ENCODE data around the gene FOXR2. TPM values are rescaled to one million over a fixed set of nuclear protein-coding genes. Genes with fewer than 3 reads are reported as not detected.
A peak's percentile ranks its signal among the peaks of the same experiment; 100 is the strongest.

Gene FOXR2
- not detected for total RNA-seq

DNA sequence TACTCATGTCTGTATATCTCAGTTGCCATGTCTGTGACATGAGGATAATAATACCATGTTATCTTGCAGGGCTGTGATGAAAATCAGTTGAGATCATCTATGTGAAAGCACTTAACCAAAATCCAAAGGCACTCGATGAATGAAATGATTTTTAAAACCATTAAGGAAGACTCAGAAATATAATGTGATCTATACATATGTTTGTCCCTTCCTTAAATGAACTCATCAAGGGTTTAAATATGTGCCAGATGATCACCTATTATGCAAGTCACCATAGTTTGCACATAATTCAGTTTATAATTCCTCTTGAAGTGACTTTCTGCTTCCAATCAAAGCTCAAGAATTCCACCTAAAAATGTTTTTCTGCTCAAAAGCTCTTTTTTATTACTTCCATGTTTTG is at the start of gene FOXR2:
TSS of gene FOXR2 (plus strand) at position 301 of the 400 bp plus-strand sequence. CDS start 312 bp downstream, outside the sequence.
- DNase-seq (ENCODE audit: low read depth in 2 of 3, low spot score in 2 of 3) = no peak

DNA sequence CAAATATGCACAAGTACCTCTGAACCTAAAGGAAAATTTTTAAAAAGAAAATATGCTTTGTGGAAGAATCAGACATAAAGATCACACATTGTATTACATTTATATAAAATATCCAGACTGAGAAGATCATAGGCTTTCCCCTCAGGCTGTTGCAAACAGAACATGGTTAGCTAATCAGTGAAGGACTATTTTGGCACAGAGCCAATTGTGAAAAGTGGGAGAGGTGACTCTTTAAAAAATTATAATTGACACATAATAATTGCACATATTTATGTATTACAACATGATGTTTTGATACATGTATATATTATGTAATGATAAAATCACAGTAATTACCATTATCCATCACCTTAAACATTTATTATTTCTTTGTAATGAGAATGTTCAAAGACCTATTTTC is 44.1 kb upstream of the FOXR2 start:
- DNase-seq (ENCODE audit: low read depth in 2 of 3, low spot score in 2 of 3) = no peak

DNA sequence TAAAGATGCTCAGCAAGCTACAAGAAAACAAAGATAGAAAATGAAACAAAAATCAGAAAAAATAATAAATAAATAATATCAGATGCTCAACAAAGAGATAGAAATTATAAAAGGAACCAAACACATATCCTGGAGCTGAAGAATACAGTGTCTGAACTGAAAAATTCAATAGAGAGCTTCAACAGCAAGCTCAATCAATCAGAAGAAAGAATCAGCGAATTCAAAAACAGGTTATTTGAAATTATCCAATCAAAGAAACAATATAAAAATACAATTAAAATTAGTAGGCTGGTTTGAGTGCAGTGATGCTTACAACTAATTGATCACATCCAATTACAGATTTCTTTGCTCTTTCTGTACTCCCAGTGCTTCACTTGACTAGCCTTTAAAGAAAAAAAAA is 40.8 kb upstream of the FOXR2 start:
- DNase-seq (ENCODE audit: low read depth in 2 of 3, low spot score in 2 of 3) = peak in 1 of 3 donors; percentile 1

GRCh38 chrX:55593296-55593695 is 29.9 kb upstream of the FOXR2 start:
- DNase-seq (ENCODE audit: low read depth in 2 of 3, low spot score in 2 of 3) = no peak

DNA sequence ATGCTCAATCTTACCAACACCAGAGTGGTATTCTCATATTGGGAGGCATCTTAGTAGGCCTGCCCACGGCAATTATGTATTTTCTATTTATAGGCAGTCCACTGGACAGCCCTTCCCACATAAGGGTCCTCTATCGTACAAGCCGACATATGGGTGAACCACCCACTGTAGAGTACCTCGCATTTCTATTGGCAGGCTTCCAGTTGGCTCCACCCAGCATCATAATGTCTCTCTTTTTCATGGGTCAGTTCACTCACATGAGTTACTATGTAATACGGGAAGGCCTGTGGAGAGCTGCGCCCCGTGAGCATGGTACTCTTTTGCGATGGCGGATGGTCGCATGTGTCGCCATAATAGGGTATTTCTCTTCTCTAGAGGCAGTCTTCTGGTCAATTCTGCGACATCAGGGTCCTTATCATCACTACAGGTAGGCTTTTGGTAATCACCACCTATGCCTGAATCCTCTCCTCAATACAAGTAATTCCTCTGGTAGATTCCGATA is 29.4 kb upstream of the FOXR2 start:
- DNase-seq (ENCODE audit: low read depth in 2 of 3, low spot score in 2 of 3) = no peak

DNA sequence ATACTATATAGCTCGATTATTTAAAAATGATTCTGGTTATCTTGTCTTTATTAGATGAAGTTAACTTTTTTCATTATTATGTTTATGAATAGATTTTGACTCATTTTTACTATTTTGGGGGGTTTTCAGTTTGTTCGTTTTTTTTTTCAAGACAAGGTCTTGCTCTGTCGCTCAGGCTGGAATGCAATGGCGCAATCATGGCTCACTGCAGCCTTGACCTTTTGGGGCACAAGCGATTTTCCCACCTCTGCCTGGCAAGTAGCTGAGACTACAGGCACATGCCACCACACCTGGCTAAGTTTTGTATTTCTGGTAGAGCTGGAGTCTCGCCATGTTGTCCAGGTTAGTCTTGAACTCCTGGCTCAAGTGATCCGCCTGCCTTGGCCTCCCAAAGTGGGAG is 24.9 kb upstream of the FOXR2 start:
- DNase-seq (ENCODE audit: low read depth in 2 of 3, low spot score in 2 of 3) = no peak

DNA sequence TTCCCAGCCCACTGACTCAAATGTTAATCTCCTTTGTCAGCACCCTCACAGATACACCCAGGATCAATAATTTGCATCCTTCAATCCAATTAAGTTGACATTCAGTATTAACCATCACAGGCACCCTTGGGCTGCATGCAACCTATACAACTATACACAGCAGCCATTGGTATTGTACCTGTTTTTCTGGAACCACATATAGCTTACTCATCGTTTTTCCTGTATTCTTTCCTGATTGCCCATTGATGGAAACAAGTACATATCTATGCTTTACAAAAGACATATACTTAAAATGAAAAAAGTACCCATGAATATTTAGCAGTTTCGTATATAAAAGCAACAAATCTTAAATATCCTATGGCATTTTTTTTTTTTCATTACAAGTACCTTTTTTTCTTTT is 3.7 kb upstream of the FOXR2 start:
- DNase-seq (ENCODE audit: low read depth in 2 of 3, low spot score in 2 of 3) = no peak

- DNase-seq (ENCODE audit: low read depth in 2 of 3, low spot score in 2 of 3) = no peak
Measured at GRCh38 chrX:55624403-55624802, 1.2 kb downstream of the FOXR2 start.

- DNase-seq (ENCODE audit: low read depth in 2 of 3, low spot score in 2 of 3) = no peak
Measured at GRCh38 chrX:55636109-55636508, 12.9 kb downstream of the FOXR2 start.

- DNase-seq (ENCODE audit: low read depth in 2 of 3, low spot score in 2 of 3) = no peak
Measured at GRCh38 chrX:55638933-55639332, 15.7 kb downstream of the FOXR2 start.

GRCh38 chrX:55640854-55641253 is 17.7 kb downstream of the FOXR2 start:
- DNase-seq (ENCODE audit: low read depth in 2 of 3, low spot score in 2 of 3) = no peak

DNA sequence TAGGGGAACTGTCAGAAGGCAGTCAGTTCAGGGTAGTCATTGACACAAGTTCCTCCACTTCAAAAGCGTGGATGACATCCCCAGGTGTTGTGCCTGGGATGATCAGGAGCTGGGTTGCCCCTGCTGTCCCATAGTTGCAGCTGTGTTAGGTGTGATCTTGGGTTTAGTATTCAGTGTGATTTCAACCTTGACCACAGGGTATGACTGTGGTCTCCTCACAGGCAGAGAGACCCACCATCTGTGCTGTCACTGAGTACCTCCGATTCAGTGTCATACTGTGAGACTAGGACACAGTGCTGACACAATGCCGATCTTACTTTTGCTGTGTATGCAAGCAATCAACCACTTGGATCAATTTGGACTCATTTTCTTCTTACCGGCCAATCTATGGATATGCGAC is 25.2 kb downstream of the FOXR2 start:
- DNase-seq (ENCODE audit: low read depth in 2 of 3, low spot score in 2 of 3) = no peak

GRCh38 chrX:55659931-55660330 is 36.7 kb downstream of the FOXR2 start:
- no peak for DNase-seq (ENCODE audit: low read depth in 2 of 3, low spot score in 2 of 3)

DNA sequence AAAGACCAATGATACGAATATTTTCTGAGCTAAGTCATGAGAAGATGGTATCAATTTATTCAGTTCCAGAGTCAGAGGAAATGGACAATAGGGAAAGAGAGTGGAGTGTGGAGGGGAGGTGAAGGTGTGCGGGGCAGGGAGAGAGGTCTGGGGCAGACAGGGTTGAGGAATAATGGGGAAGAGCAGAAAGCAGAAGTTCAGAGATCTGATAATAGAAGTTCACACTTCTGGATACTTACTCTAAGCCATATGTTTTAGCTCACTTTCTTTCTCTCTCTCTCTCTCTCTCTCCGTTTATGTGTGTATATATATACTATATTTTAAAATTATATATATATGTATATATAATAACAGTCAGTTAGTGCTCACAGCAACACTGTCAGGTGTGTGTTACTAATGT is 40.4 kb downstream of the FOXR2 start:
- DNase-seq (ENCODE audit: low read depth in 2 of 3, low spot score in 2 of 3) = no peak

- DNase-seq (ENCODE audit: low read depth in 2 of 3, low spot score in 2 of 3) = no peak
Measured at GRCh38 chrX:55668084-55668483, 44.9 kb downstream of the FOXR2 start.

Small RNA genes within 50 kb of the gene (small RNA-seq; reads per million reads assigned to genes)
- gene RF00019 = not detected

Other genes starting within 250 kb of the FOXR2 start
- gene MAGEH1, start 171.3 kb upstream of the FOXR2 start, total RNA-seq = 18.0 TPM
- gene USP51, start 133.6 kb upstream of the FOXR2 start, total RNA-seq = 9.7 TPM
- gene RRAGB, start 94.3 kb downstream of the FOXR2 start, total RNA-seq = 11.3 TPM

Data from hematopoietic multipotent progenitor cell (in vitro differentiated cells).